Kidney (tissue), 14 donors: ENCODE measurements around the gene NDUFA3. TPM values are rescaled to one million over a fixed set of nuclear protein-coding genes. Genes with fewer than 3 reads are reported as not detected.

Experiments used
- DNase-seq, 5 donors: peaks; one replicate each; pipeline ENCODE4 v3.0.0-alpha.2; 2013 to 2020
- FAIRE-seq: peaks from 2 replicates; lab custom pipeline; 2012; peaks lifted over from hg19 to GRCh38; lab: Jason Lieb, UNC
- H3K27ac ChIP-seq, 2 donors: one replicate each; pipeline ENCODE4 v1.7.0; 2013; ENCODE audit warnings: low read depth in 2 of 2, low read length in 2 of 2, inconsistent platforms in 1 of 2
- H3K27me3 ChIP-seq: one replicate; pipeline ENCODE4 v1.7.1; 2013; ENCODE audit warnings: low read length, inconsistent platforms; ENCODE audit not compliant: control insufficient read depth, insufficient read depth
- H3K36me3 ChIP-seq, 3 donors: one replicate each; pipeline versions ENCODE4 v1.7.0 to v1.7.1; 2013; ENCODE audit warnings: low read length in 3 of 3, control low read depth in 1 of 3, inconsistent platforms in 1 of 3; ENCODE audit not compliant: insufficient read depth in 3 of 3, control insufficient read depth in 2 of 3
- H3K4me1 ChIP-seq, 3 donors: one replicate each; pipeline versions ENCODE4 v1.7.0 to v1.7.1; 2013; ENCODE audit warnings: low read length in 3 of 3, inconsistent platforms in 1 of 3, low read depth in 1 of 3; ENCODE audit not compliant: control insufficient read depth in 2 of 3, insufficient read depth in 2 of 3
- H3K4me3 ChIP-seq, 3 donors: one replicate each; pipeline versions ENCODE4 v1.7.0 to v1.8.1; 2013; ENCODE audit warnings: low read length in 3 of 3, control low read depth in 1 of 3, inconsistent platforms in 1 of 3
- H3K9ac ChIP-seq, 3 donors: one replicate each; pipeline versions ENCODE4 v1.7.0 to v1.7.1; 2013; ENCODE audit warnings: low read length in 3 of 3, control low read depth in 1 of 3, inconsistent platforms in 1 of 3
- H3K9me3 ChIP-seq, 3 donors: one replicate each; pipeline versions ENCODE4 v1.7.0 to v1.7.1; 2013; ENCODE audit warnings: low read length in 3 of 3, control low read depth in 1 of 3, inconsistent platforms in 1 of 3; ENCODE audit not compliant: control insufficient read depth in 2 of 3, insufficient read depth in 1 of 3
- intact Hi-C: fragments of 100-400 bp; cut with DNase I; formaldehyde crosslinking; loops from one replicate; pipeline ENCODE4 v1.11.1; 2022
- polyA plus RNA-seq: library from polyadenylated mRNA; stranded (reverse); fragments of 350-450 nt; fragmentation: Illumina TruSeq; extraction: RNeasy Lipid Tissue Mini Kit (QIAGEN cat#74804); gene quantifications from one replicate; pipeline ENCODE4 v1.2.3, GENCODE V29; 2014; ENCODE audit warnings: low read depth, low replicate concordance; ENCODE audit not compliant: insufficient read depth
- total RNA-seq: library from RNA; stranded (reverse); fragmentation: NEBNext Ultra II Directional; extraction: Animal tissue kit (Norgen Biotek cat#: 25700); gene quantifications from one replicate; pipeline ENCODE4 v1.2.1, GENCODE V29; 2021
- TF ChIP-seq, protein P1 (sequence below): IDR thresholded peaks from 3 replicates; pipeline ENCODE4 v1.5.1; 2012; ENCODE audit warnings: mild to moderate bottlenecking, moderate library complexity, borderline replicate concordance; ENCODE audit not compliant: insufficient read depth; ENCODE audit errors: extremely low read depth
- donor health status: control.
- donor health status: control.
- donor health status: control.
- donor health status: control.
- donor health status: control.
- donor health status: DM: yes; HTN: yes; CAD: no.
- donor health status: Normal renal cell carcinoma (clear cell type).

Gene NDUFA3
- total and polyA plus RNA-seq, 2 donors from 2014 or later = 132 to 1,006 TPM

DNA sequence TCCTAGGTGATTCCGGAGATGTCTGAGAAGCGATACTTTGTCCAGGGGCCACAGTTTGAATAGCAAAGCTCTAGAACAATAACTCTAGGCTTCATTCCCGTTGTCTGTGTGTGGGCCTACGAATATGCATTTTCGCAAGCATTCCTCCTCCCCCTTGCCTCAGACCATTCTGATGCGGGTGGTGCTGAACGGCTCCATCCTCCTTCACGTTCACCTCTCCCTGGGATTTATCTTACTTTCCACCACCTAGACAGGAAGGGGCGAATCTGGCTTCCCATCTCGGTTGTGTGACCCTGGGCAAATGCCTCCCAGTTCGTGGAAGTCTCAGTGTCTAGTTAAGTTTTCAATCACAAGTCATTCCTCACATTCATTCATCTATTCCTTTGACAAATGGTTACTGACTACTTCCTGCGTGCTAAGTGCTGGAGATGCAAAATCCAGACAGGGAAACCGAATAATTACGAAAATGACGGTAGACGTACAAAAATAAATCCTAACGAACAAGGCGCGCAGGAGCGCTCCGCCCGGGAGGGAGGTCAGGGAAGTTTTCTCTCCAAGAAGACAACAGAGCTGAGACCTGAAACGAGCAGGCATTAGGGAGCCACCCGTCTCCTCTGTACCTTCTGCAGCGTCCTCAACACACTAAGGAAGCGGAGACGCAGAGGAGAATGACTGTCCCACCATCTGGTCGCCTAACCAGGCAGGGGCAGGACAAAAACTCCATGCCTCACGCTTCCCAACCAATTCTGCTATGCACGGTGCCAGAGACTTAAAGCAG lies 33.6 kb downstream of the NDUFA3 start:
- H3K27ac ChIP-seq = peak overlapping the region in 1 of 2 donors; percentile 12

DNA sequence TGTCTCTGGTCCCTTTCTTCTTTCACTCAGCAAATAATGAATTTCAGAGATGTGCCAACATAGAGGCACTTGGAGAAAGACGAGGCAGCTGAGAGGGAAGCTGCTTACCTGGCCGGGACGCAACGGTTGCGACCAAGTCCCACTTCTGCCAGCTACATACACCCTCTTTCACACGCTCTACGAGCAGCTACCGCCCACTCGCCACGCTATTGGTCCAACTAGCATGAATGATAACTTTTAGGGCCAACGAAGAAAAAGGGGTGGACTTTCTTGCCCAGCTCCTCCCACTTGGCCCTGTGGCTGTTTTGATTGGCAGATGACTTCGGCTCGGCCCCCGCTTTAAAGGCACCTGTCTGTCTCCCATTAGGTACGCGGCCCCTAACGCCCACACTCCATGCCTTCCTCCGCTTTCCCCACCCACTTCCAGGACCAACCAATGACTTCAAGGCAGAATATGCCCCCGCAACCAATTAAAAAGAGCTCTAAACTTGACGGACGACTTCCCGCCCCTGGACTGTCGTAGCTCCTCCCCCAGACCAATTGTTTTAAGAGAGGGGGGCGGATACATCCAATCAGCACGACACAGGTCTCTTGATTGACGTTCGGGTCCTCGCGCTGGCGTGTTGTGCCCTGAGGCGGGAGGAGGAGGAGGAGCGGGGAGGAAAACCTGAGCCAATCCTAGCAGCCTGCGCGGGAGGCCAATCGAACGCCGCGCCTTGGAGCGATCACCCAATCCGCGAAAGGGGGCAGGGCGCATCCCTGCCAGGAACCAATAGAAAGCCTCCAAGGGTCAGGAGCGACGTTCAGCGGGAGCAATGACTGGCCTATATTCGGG lies 34.4 kb downstream of the NDUFA3 start:
- FAIRE-seq (peak; percentile 100), DNase-seq (peak; percentile 100)
- intact Hi-C loops = no loop called here
- H3K9ac ChIP-seq = peak overlapping the region; percentile 54 to 63 (median 57)
- H3K4me1 ChIP-seq = peaks cover 0 to 30% (median 0%) of the 10 kb centered on the region in 3 donors
- peak overlapping the region; percentile 84 to 88 for H3K27ac ChIP-seq
- H3K4me3 ChIP-seq = peak overlapping the region; percentile 80 to 96 (median 87)
- H3K9me3 ChIP-seq = no peaks in the 10 kb centered on the region
- TF ChIP-seq, protein P1, sequence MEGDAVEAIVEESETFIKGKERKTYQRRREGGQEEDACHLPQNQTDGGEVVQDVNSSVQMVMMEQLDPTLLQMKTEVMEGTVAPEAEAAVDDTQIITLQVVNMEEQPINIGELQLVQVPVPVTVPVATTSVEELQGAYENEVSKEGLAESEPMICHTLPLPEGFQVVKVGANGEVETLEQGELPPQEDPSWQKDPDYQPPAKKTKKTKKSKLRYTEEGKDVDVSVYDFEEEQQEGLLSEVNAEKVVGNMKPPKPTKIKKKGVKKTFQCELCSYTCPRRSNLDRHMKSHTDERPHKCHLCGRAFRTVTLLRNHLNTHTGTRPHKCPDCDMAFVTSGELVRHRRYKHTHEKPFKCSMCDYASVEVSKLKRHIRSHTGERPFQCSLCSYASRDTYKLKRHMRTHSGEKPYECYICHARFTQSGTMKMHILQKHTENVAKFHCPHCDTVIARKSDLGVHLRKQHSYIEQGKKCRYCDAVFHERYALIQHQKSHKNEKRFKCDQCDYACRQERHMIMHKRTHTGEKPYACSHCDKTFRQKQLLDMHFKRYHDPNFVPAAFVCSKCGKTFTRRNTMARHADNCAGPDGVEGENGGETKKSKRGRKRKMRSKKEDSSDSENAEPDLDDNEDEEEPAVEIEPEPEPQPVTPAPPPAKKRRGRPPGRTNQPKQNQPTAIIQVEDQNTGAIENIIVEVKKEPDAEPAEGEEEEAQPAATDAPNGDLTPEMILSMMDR = no peak
- peaks cover 0 to 5% (median 0%) of the 10 kb centered on the region in 3 donors for H3K36me3 ChIP-seq
- no peaks in the 10 kb centered on the region for H3K27me3 ChIP-seq

More for the DNA sequence above, 33.6 kb downstream of the NDUFA3 start:
- no peaks in the 10 kb centered on the region for H3K27me3 ChIP-seq
- H3K36me3 ChIP-seq = peaks cover 0 to 5% (median 0%) of the 10 kb centered on the region in 3 donors
- intact Hi-C loops = no loop called here
- H3K9ac ChIP-seq = peak overlapping the region; percentile 54 to 63 (median 57)
- H3K4me3 ChIP-seq = peak overlapping the region; percentile 80 to 96 (median 87)
- FAIRE-seq (no peak), DNase-seq (peak in 3 of 5 donors; percentile 32 to 65 (median 55))
- H3K4me1 ChIP-seq = peaks cover 0 to 27% (median 0%) of the 10 kb centered on the region in 3 donors
- TF ChIP-seq, protein P1 = no peak
- no peaks in the 10 kb centered on the region for H3K9me3 ChIP-seq

DNA sequence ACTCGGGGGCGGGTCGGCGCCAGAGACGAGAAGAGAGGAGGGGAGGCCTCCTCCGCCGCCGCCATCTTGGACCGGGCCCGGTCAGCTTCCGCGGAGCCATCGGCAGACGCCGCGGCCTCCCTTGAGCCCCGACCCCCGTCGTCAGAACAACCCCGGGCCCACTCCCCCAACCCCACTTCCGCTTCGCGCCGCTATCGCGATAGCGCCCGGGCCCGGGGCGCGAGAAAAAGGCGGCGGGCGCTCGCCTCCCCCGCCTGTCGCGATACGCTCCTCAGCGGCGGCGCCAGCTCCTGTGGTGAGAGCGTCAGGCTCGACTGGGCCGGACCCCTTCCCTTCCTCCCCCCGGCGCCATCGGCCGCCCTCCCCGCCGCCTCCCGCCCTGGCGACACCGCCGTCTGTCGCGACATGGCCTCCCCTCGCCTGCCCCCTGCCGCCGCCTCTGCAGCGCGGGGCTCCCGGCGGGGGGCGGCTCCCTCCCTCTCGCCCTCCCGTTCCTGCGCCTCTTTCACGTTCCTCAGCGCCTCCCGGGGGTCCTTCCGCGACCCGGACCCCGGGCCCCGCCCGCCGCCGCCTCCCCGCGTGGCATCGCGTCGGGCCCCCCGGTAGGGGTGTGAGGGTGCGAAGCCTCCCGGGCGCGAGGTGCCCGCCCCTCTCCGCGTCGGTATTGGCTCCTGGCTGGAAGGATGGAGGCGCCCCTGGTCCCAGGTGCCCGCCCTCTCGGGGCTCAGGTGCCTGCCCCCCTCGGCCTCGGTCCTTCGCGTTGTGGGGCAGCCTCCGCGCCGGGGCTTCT lies 35.2 kb downstream of the NDUFA3 start, which contains the start of gene CNOT3:
CNOT3 (plus strand) TSS at position 64 of the 790 bp plus-strand sequence. CDS start 5,217 bp downstream, outside the sequence.
- H3K9ac ChIP-seq = peak within 1 kb of the TSS; percentile 57 to 70 (median 63)
- peaks cover 3 to 12% (median 4%) of the 10 kb centered on the region in 3 donors for H3K36me3 ChIP-seq
- TF ChIP-seq, protein P1 = no peak
- peaks cover 0 to 30% (median 0%) of the 10 kb centered on the region in 3 donors for H3K4me1 ChIP-seq
- FAIRE-seq = no peak
- H3K4me3 ChIP-seq = peak within 1 kb of the TSS; percentile 80 to 96 (median 87)
- peak within 1 kb of the TSS; percentile 84 to 88 for H3K27ac ChIP-seq
- intact Hi-C loops = no loop called here
- peak in 4 of 5 donors; percentile 12 to 87 (median 62) for DNase-seq
- no peaks in the 10 kb centered on the region for H3K9me3 ChIP-seq
- no peaks in the 10 kb centered on the region for H3K27me3 ChIP-seq
